GM06990 (cell line): Measurements from ENCODE around the gene CAMTA1.
"Not testable (repeated sequence)": the region's sequence is repeated elsewhere in the genome, so short reads cannot be mapped to it uniquely, and the experiment has no call there.

Experiments used
- DNase-seq: peaks from one replicate; pipeline ENCODE4 v3.0.0-alpha.2; 2011; ENCODE audit not compliant: insufficient read length; ENCODE audit errors: extremely low read depth
- H3K27me3 ChIP-seq: replicated peaks from 2 replicates; pipeline ENCODE4 v1.6.0; 2011; ENCODE audit warnings: low read length; ENCODE audit not compliant: control insufficient read depth, insufficient read depth
- H3K36me3 ChIP-seq: 2 replicates; pipeline ENCODE4 v1.5.1; 2011; ENCODE audit warnings: low read length; ENCODE audit not compliant: control insufficient read depth, insufficient read depth
- H3K4me3 ChIP-seq: replicated peaks from 2 replicates; pipeline ENCODE4 v1.5.1; 2011; ENCODE audit warnings: low read depth, mild to moderate bottlenecking, control low read depth, low read length
- CTCF ChIP-seq: IDR thresholded peaks from 2 replicates; pipeline ENCODE4 v1.5.1; 2011; ENCODE audit warnings: low read length, control low read depth, mild to moderate bottlenecking, inconsistent platforms; ENCODE audit not compliant: insufficient read depth, poor library complexity, severe bottlenecking

Gene CAMTA1

GRCh38 chr1:6917067-6917466 is 131.8 kb downstream of the CAMTA1 start:
- Histone ChIP-seq H3K36me3 (no peaks in the 10 kb centered on the region), H3K4me3 (no peak overlapping the region), H3K27me3 (no peaks in the 10 kb centered on the region)
- TF ChIP-seq CTCF = no peak
- no peak for DNase-seq

- no peak for DNase-seq
- no peak overlapping the region for H3K4me3 ChIP-seq
- no peaks in the 10 kb centered on the region for H3K27me3 ChIP-seq
- TF ChIP-seq CTCF = no peak
- H3K36me3 ChIP-seq = no peaks in the 10 kb centered on the region
These were observed 133.1 kb downstream of the CAMTA1 start for GRCh38 chr1:6918186-6918924.

- H3K27me3 ChIP-seq = no peaks in the 10 kb centered on the region; the same call in 1 of the 2 replicates
- H3K4me3 ChIP-seq = no peak overlapping the region
- H3K36me3 ChIP-seq = no peaks in the 10 kb centered on the region
- no peak for TF ChIP-seq CTCF
- no peak for DNase-seq
These were observed 133.8 kb downstream of the CAMTA1 start for GRCh38 chr1:6918925-6919511.

GRCh38 chr1:6921506-6921905 is 136.3 kb downstream of the CAMTA1 start:
- not testable (repeated sequence) for DNase-seq

GRCh38 chr1:6922096-6922931 is 137.1 kb downstream of the CAMTA1 start:
- no peaks in the 10 kb centered on the region for H3K36me3 ChIP-seq
- no peak for DNase-seq
- TF ChIP-seq CTCF = no peak

More at GRCh38 chr1:6921506-6921905, 136.3 kb downstream of the CAMTA1 start:
- H3K27me3 ChIP-seq, H3K36me3 ChIP-seq, H3K4me3 ChIP-seq: not testable (repeated sequence)

GRCh38 chr1:6923012-6923411 is 137.8 kb downstream of the CAMTA1 start:
- no peak for DNase-seq
- TF ChIP-seq CTCF = no peak
- Histone ChIP-seq H3K27me3 (no peaks in the 10 kb centered on the region; the same call in none of the 2 replicates), H3K36me3 (no peaks in the 10 kb centered on the region), H3K4me3 (no peak overlapping the region)

More at GRCh38 chr1:6922096-6922931, 137.1 kb downstream of the CAMTA1 start:
- H3K4me3 ChIP-seq = no peak overlapping the region
- no peaks in the 10 kb centered on the region; the same call in none of the 2 replicates for H3K27me3 ChIP-seq
